Esophagus muscularis mucosa (tissue), 3 donors: ENCODE data around the gene ARHGEF7.

Experiments
- POLR2A ChIP-seq: fragments of 450-650 bp; IDR thresholded peaks from one replicate; pipeline ENCODE4 v1.6.1; 2017; ENCODE audit warnings: antibody characterized with exemption, moderate library complexity, mild to moderate bottlenecking, low read depth
- TF ChIP-seq, protein P1 (sequence below), 3 experiments: fragments of 200-600 bp in 2 of 3; fragments of 450-650 bp in 1 of 3; sonication (generic) in 2 of 3; IDR thresholded peaks; one replicate each; pipeline ENCODE4 v1.5.1; 2017 to 2019; ENCODE audit warnings: antibody characterized with exemption in 3 of 3, mild to moderate bottlenecking in 2 of 3, moderate library complexity in 1 of 3

DNA sequence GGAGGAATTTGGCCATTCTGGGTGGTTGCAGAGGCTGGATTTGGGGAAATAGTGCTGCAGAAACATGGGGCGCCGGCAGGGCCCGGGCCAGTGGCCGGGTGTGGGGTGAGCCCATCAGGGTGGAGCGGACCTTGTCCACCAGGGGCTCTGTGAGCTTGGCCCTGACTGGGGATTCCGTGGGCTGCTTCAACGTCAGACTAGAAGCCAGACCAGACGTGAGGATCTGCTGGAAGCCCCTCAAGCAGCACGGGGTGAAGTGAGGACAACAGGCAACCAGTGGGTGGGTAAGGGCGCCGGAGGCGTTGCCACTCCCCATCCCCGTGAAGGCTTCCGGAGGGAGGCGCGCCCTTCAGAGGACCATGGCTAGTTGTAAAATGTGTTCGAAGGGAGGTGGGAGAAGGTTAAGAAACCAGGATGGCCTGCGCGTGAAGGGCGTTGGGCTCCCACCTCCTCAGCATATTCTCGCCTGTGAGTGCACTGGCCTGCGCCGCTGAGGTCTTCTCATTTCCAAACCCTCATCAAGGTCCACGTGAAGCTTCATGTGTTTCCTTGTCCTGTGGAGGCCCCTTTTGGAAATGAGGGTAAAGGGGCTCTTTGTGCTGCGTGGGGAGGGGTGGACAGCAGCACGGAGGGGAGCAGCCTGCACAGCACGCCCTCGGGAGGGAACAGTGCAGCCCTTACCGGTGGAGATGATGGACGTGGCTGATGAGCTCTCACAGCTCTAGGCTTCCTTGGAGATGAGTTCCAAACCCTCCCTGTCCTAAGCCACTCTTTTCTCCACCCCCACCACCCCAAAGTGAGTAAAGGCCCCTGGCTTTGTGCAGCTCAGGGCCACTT, 213.7 kb downstream of the ARHGEF7 start:
- TF ChIP-seq POLR2A: no peak
- TF ChIP-seq, protein P1, sequence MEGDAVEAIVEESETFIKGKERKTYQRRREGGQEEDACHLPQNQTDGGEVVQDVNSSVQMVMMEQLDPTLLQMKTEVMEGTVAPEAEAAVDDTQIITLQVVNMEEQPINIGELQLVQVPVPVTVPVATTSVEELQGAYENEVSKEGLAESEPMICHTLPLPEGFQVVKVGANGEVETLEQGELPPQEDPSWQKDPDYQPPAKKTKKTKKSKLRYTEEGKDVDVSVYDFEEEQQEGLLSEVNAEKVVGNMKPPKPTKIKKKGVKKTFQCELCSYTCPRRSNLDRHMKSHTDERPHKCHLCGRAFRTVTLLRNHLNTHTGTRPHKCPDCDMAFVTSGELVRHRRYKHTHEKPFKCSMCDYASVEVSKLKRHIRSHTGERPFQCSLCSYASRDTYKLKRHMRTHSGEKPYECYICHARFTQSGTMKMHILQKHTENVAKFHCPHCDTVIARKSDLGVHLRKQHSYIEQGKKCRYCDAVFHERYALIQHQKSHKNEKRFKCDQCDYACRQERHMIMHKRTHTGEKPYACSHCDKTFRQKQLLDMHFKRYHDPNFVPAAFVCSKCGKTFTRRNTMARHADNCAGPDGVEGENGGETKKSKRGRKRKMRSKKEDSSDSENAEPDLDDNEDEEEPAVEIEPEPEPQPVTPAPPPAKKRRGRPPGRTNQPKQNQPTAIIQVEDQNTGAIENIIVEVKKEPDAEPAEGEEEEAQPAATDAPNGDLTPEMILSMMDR (IDR thresholded peaks at IDR 0.05): no peak
